Measurements from ENCODE around the gene CROCC2.

The CROCC2 gene

DNA sequence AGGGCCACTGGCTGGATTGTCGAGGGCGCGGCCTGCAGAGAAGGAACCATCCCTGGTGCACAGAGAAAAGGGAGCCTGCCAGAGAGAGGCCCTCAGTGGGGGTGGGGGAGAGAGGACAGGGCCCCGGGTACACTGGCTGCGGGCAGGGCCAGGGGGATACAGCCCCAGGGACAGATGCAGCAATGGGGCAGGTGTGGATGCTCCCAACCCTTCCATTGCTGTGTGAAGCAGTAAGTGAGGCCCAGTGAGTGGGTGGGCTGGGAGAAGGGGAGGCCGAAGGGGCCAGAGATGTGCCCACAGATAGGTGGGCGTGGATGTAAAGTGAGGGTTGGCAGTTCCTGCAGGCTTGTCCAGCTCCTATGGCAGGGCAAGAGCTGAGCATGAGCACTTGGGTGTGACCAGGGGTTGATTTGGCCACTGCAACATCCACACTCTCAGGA lies 30.1 kb upstream of the CROCC2 start:
- no peak for DNase-seq

DNA sequence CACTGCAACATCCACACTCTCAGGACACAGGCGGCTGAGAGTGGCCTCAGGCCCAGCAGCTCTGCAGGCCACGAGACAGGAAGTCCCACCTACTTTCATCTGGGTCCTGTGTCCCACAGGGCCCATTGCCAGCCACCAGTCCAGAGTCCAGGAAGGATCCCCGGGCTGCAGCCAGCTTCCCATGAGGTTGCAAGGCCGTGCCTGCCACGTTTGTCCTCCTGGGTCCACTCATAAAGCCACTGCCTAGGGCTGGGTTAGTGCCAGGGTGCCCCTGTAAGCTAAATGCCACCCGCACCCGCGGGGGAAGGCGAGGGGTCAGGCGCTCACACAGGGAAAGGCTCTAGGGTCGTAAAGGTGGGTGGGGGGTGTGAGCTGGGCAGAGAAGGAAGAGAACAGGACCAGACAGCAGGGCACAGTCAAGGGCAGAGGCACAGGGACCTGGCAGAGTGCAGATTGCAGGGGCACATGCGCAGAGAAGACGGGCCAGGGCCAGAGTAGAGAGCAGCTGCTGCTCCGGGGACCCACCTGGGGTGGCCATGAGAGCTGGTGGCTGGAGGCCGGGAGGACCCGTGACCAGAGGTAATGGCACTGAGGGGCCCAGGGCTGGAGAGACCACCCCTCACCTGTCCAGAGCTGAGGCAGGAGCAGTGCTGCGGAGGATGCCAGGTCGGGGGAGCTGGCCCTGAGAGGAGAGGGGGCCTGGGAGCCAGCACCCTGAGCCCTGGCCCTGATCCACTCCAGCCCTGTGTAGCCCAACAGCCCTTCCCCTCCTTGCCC lies 29.5 kb upstream of the CROCC2 start:
- DNase-seq, result no peak

- no peak for DNase-seq
These were observed 28.4 kb upstream of the CROCC2 start for GRCh38 chr2:240877460-240878340.

DNA sequence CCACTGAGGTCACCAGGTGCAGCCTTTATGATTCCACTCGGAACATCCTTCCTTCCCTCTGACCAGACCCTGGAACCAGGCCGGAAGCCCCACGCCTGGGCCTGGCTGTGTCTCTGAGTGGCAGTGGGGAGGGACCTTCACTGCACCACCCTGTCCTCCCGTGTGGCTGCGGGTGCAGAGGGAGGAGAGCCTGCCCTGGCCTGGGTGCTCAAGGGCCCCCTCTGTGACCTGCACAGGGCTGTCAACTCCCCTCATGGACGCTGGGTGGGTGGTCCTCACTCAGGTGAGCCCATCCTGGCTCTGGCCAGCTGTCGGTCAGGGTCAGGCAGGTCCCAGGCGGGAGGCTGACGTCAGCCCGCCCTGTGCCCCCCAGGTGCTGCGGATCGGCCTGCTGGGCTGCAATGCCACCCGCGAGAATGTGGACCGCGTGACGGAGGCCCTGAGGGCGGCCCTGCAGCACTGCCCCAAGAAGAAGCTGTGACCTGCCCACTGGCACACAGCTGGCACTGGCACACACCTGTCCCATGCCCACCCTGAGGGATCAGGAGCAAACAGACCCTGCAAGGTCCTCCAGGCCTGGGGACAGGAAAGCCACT lies 27.7 kb upstream of the CROCC2 start:
- DNase-seq, result no peak

DNA sequence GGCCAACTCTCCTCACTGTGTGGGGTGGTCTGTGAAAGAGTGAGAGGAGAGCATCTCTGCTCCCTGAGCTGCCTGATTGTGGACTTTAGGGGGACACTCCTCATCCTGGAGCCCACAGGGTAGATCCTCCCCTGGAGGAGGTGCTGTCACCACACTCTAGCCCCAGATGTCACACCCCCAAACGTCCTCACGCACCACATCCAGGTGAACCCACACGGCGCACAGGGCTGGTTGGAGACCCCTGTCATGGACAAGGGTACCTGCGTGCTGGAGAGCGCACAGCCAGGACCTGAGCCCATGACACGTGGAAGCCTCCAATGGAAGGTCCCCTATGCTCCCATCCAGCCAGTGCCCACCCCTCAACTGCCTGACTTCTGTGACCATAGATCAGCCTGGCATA lies 27.0 kb upstream of the CROCC2 start:
- no peak for DNase-seq

GRCh38 chr2:240881913-240882312 lies 24.2 kb upstream of the CROCC2 start:
- DNase-seq, result peak; percentile 39

DNA sequence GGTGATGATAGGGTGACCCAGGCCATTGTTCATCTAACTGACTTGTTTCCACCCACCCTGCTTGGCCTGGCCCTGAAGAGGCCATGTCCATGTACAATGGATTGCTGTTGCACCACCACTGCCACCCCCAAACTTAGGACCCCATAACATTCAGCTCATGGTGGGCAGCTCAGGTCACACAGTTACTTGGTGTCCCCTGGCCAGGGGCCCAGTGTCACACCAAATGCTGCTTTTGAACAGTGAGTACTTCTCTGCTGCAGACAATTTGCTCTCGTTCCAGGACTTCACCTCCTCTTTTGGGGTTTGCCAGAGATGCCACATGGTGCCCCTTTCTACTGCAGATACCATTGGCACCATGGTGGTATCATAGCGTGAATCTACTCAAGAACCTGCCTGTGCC lies 21.9 kb upstream of the CROCC2 start:
- DNase-seq, result no peak

GRCh38 chr2:240884745-240885144 lies 21.4 kb upstream of the CROCC2 start:
- no peak for DNase-seq

DNA sequence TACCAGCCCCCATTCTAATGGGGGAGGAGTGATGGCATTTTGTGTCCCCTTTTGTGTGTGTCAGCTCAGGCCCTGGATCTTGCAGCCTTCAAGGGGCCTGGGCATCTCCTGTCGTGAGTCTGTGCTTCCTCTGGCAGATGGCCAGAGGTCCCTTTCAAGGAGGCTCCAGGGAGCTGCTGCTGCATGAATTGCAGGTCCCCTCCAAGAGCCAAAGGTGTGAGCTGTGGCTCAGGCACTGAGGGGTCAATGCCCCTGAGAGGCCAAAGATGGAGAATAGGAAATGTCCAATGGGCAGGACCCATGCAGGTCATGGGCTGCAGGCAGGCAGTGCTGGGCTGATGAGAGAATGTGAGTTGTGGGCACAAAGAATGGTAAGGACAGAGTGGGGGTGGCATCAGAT lies 20.6 kb upstream of the CROCC2 start:
- no peak for DNase-seq

DNA sequence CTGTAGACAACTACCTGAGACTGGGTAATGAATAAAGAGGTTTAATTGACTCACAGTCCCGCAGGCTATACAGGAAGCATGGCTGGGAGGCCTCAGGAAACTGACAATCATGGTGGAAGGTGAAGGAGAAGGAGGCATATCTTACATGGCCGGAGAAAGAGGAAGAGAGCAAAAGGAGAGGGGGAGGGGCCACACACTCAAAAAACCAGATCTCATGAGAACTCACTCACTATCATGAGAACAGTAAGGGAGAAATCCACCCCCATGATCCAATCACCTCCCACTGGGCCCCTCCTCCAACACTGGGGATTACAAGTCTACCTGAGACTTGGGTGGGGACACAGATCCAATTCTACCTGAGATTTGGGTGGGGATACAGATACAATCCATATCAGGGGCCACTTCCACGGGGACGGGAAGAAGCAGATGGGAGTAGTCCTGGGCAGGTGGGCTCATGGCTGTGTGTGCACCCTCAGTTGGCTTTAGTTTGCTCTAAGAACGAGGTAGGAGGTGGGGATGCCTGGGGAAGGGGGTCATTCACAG lies 20.0 kb upstream of the CROCC2 start:
- DNase-seq, result no peak

GRCh38 chr2:240886678-240887609 lies 19.2 kb upstream of the CROCC2 start:
- no peak for DNase-seq

DNA sequence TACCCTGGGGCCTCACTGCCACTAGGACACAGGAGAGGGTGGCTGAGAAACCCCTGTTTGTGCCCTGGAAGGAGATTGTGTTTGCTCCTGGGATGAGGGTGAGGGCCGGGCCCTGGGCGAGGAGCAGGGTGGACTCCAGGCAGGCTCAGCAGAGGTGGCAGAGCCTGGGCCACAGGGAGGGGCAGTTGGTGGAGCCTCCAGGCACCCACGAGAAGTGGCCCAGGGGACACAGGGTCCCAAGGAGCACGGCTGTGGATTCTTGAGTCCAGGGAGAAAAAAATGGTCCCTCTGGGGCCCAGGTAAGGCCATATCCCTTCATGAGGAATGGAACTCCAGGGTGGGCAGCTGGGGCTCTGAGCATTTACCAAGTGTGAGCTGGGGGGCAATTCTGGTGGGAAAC lies 18.5 kb upstream of the CROCC2 start:
- no peak for DNase-seq

DNA sequence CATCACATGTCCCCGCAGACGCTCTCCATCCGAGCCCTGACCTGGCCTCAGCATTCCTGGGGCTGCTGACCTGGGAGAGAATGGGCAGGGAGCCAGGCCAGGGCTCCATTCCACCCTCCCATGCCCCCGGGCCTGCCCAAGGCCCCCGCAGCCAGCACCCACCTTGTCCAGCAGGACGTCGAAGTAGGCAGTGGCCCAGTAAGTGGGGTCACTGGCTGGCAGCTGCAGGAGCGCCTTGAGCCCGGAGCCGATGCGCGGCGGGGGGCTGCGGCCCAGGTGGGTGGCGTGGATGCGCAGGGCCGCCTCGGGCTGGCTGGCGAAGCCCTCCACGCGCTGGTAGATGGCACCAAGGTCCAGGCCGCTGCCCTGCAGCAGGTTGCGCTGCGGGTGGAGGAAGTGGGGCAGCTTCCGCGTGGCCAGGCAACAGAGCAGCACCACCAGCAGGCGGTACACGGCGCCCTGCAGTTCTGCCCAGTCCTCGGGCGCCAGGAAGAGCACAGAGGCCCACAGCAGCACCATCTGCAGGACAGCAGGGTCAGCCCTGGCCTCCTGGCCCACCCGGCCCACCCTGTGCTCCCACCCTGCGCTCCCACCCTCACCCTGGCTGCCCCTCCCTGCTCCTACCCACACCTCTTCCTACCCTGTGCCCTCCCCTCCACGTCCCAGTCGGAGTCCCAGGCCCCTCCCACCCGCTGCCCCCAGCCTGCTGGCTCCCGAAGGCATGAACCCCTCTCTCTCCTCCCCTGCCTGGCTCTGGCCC lies 17.8 kb upstream of the CROCC2 start:
- no peak for DNase-seq

GRCh38 chr2:240888890-240889573 lies 17.1 kb upstream of the CROCC2 start:
- no peak for DNase-seq

- DNase-seq, result no peak
These were observed 16.3 kb upstream of the CROCC2 start for GRCh38 chr2:240889601-240890560.

DNA sequence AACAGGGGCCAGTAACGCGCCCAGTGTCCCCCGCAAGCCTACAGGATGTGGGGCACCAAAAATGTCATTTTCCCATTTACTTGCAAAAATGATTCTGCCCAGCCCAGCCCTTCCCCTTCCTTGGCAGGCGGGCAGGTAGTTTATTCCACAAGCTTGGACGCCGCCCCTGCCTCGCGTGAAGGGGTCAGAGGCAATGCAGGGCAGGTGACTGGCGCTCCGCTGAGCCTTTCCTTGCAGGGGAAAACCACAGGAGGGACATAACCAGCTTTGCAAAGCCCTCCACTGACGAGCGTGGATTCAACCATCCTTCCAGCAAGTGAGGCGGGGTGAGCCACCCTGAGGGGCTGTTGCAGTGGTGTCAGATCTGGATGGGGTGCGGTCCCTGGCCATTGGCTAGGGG lies 15.4 kb upstream of the CROCC2 start:
- no peak for DNase-seq

DNA sequence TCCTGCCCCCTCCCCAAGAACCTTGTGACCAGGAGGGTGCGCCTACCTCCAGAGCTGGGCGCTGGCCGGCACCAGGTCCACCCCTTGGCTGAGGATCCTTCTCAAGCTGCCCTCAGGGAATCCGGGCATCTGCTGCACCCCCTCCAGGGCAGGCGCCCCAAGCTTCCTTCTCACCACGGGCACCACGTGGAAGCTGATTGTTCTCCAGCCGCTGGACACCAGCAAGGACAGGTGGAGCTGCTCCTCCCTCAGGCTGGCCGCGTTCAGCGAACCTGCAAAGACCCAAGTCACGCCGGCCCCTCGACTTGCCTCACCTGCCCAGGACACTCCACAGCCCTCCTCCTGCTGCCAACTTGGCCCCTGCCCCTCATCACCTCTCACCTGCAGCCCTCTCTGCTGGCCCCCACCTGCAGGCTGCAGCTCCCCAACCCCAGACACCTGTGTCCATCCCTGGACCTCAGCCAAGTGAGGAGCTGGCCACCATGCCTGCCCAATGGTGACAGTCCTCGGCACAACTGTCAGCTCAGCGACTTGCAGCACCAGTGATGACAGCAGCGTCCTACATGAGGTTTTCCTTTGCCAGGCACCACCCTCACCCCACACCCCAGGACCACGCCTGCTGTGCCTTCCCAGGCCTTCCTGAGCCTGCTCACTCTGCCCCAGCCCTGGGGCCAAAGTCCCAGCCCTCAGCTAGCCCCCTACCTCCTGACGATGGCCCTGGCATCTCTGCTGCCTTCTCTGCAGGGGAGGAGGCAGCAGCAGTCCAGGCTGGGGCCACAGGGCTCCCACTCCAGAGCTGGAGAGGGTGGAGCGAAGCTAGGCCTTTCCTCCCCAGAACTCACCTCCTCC lies 14.4 kb upstream of the CROCC2 start:
- DNase-seq, result no peak

GRCh38 chr2:240892356-240892755 lies 13.8 kb upstream of the CROCC2 start:
- DNase-seq, result no peak

DNA sequence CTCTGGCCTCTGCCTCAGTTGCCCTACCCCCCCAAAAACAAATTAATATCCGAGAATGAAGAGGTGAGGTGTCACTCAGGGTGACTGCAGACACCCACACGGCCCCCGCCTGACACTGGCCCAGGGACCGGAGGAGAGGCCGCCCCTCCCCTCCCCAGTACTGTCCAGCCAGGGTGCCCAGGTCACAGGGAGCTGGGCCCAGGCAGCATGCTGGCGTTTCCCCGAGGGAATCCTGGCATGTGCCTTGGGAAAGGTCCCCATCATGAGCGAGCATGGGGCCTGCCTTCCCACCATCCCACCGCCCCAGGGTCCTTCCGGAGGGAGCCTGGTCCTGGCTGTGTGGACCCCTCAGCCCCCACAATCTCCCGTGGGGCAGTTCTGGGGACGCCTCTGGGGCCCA lies 13.2 kb upstream of the CROCC2 start:
- DNase-seq, result no peak

Data from NCI-H1092 (cell line).